D341Med (cell line): ENCODE data around the gene SREK1.
A peak's percentile ranks its signal among the peaks of the same experiment; 100 is the strongest.
"Not testable (repeated sequence)": the region's sequence is repeated elsewhere in the genome, so short reads cannot be mapped to it uniquely, and the experiment has no call there.

Experiments used
- DNase-seq: peaks from one replicate; pipeline ENCODE4 v3.0.0; 2012; ENCODE audit warnings: low spot score

The SREK1 gene

DNA sequence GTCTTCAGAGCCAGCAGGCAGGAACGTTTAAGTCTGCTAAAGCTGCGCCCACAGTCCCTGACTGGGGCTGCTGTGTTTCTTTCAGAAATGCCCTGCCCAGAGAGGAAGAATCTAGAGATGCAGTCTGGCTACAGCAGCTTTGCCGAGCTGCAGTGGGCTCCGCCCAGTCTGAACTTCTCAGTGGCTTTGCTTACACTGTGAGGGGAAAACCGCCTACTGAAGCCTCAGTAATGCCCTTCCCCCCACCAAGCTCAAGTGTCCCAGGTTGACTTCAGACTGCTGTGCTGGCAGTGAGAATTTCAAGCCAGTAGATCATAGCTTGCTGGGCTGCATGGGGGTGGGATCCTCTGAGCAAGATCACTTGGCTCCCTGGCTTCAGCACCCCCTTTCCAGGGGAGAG is 78.4 kb downstream of the SREK1 start:
- no peak for DNase-seq

DNA sequence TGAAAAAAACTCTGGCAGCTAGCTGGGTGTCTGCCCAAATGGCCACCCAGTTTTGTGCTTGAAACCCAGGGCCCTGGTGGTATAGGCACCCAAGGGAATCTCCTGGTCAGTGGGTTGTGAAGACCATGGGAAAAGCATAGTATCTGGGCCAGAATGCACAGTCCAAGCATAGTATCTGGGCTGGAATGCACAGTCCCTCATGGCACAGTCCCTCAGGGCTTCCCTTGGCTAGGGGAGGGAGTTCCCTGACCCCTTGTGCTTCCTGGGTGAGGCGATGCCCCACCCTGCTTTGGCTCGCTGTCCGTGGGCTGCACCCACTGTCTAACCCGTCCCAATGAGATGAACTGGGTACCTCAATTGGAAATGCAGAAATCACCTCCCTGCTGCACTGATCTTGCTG is 78.8 kb downstream of the SREK1 start:
- not testable (repeated sequence) for DNase-seq

DNA sequence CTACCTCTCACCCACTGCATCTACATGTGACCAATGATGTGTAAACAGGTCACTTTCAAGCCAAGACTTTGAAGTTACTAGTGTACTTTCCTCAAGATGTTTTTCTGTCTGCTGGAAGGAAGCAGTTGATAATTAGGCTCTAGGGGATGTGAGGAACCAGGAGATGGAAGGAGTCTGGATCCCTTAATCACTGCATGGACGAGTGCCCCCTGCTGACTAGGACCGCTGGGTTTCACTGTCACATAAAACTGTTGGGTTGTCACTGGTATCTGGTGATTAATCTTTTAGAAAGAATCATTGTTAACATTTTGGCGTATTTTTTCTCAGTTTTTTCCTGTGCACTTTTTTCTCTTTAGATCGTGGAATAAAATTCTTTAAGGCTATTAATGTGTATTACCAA is 79.5 kb downstream of the SREK1 start:
- peak; percentile 45 for DNase-seq

DNA sequence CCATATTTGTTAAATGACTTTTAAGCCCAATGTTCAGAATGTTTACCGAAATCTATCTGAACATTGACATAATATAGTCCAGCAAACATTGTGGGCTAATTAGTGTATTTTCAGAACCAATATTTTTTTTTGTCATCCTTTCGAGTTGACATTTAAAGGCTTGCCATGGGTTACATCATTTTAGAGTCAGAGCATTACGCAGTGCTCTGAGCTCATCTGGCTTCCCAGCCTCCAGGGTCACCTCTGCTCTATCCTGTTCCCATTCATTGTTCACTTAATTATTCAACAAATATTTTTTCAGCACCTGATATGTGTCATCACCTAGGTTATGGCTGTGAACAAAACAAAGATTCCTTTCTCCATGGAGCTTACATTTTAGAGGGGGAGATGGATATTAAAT is 80.2 kb downstream of the SREK1 start:
- no peak for DNase-seq

DNA sequence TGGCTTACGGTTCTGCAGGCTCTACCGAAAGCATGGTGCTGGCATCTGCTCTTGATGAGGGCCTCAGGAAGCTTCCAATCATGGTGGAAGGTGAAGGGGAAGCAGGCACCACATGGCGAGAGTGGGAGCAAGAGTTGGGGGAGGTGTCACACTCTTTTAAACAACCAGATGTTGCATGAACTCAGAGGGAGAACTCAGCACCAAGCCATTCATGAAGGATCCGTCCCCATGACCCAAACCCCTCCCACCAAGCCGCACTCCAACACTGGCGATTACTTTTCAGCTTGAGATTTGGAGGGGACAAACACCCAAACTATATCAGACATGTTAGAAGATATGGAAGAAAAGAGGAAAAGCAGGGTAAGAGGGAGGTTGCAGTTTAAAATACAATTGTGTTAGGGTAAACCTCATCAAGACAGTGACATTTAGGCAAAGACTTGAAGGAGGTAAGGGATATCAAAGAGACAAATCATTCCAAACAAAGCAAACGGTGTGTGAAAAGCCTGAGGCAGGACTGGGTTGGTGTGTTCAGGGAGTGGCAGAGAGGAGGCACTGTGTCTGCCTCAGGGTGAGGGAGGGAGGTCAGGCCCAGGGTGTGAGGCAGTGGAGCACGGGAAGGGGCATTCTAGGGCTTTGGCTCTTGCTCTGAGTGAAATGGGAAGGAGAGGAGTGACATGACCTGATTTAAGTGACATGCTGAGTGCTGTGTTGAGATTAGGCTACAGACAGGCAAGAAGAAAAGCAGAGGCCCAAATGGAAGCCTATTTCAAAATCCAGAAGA is 80.9 kb downstream of the SREK1 start:
- DNase-seq = no peak

DNA sequence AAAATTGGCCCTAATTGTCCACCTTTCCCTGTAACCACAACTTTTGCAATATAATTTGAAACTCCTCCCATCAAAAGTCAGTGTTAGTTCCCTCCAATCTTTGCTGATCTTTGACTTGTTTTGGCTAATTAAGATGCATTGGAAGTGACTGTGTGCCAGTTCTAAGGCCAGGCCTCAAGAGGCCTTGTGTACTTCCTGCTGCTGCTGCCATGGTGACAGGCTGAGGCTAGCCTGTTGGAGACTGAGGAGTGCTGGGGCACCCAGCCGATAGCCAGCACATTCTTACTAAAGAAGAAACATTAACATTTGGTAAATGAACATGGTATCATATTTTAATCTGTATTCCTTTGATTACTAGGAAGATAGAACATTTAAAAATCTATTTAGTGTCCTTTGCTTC is 86.5 kb downstream of the SREK1 start:
- DNase-seq = no peak

DNA sequence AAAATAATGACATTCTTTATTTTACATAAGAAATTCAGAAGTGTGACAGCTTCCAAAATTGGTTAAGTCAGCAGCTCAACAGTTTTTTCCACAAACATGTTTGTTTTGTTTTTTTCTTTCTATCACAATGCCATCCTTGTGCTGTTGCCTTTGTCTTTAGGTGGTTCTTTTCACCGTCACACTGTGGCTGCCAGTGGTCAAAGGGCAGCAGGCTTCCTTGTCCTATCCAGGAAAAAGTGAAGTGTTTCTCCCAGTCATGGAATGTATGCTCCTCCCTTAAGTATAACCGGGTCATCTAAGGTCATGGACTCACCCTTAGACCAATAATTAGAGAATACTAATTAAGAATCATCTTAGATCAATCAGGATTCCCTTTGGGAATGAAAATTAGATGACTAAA is 87.4 kb downstream of the SREK1 start:
- DNase-seq = no peak

DNA sequence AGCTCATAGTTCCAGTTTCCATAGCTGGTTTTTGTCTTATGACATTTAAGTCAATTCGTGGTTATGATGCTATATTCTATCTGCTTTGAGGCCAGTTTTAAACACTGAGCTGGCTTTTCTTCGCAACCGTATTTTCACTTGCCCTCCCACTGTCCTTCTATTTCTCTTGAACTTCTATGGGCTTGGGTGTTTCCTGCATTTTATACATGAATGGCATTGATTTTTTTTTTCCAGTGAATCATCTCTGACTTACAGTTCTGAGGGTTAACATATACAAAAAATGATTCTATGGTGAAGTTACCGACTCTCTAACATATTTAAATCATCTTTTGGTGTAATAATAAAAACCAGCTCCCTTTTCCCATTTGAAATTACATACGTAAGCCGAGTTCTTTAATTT is 88.2 kb downstream of the SREK1 start:
- no peak for DNase-seq

DNA sequence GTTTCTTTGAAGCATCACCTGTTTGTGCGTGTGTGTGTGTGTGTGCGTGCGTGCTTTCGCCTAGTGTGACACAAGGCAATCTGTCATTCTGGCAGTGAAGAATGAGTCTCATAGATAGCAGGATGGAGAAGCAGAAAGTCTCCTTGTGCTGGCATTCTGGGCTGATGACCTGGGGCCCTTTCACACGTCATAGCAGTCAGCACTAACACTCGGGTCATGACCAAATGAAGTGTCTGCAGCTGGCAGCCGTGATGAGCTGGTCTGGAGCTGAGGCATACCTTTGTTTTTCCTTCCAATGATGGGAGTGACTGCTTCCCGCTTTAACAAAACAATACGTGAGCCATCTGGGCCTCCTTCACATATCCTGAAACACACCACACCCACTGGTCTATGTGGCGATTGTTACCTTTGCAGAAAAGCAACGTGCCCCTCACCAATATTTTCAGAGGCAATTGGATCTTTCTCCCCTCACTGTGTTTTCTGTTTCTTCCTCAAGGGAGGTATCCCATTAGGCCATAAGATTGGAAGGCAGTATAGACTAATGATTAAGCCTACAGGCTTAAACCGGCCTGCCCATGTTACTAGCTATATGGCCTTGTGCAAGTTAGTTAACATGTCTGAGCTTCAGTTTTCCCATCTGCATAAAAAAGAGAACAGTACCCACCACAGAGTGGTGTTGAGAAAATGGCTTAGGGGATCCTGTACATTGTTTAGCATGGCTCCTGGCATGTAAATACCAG is 88.8 kb downstream of the SREK1 start:
- no peak for DNase-seq
